ENCODE results near the gene TPPP3.

- TF ChIP-seq POLR2A (IDR thresholded peaks at IDR 0.05; ENCODE audit: low read length) (no peak), GATA1 (IDR thresholded peaks at IDR 0.05; ENCODE audit: low read depth, low read length) (no peak)
These were observed 32.7 kb upstream of the TPPP3 start for GRCh38 chr16:67426022-67426421.
